GM19438 (cell line): Measurements from ENCODE around the gene PKD1.

ENCODE experiments used
- ATAC-seq: cut with Tn5 transposase; IDR thresholded peaks from one replicate; pipeline ENCODE4 v1.9.1; 2021; ENCODE audit warnings: low read depth; ENCODE audit not compliant: unreplicated experiment

Gene PKD1

DNA sequence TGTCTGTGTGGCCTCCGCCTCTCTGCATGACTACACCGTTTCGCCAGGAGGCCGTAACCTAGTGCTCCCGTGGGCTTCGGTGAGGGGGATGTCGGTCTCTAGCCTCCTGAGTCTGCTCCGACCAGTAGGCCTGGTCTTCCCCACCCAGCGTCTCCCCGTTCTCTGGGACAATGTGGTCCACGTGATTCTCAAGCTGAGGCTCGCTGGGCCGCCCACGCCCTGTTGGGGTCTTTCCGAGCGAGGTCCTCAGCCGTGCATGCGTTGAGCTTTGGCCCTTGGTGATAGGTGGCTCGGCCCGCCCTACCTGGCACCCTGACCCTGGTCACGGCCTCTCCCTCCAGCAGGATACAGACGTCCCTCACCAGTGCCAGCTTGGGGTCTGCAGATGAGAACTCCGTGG is 57.0 kb downstream of the PKD1 start:
- ATAC-seq: no peak

DNA sequence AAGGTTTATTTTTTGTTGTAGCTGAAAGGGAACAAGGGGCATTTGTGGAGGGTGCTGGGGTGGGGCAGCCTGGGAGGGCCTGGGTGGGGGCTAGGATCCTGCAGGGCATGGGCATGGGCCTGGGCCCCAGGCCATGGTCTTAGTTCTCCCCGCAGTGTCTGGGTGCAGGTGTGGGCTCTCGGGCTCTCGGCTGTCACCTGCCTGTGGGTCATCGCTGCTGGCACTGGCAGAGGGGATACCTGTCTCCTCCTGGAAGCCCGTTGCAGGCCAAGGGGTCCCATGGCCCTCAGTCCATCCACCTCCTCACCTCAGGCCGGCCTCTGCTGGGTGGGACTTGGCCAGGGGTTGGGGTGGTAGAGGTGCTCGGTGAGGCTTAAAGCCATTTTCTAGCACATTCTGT is 57.6 kb downstream of the PKD1 start:
- no peak for ATAC-seq

DNA sequence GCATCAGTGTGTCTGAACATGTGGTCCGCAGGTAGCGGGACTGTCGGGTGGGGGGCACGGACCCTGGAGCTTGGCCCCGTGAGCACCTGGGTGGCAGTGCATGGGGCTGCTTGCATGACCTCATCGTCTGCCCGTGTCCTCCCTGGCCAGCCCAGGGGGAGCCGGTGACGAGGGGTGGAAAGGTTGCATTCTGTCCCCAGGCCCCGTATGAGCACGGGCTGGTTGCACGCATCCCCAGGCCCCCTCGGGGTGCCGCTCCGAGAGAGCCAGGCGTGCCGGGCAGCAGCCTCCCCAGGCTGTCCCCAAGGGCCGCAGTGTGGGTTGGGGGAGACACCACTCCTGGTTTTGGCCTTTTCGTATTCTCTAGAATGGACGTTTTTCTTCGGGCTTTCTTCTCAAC is 58.0 kb downstream of the PKD1 start:
- no peak for ATAC-seq

DNA sequence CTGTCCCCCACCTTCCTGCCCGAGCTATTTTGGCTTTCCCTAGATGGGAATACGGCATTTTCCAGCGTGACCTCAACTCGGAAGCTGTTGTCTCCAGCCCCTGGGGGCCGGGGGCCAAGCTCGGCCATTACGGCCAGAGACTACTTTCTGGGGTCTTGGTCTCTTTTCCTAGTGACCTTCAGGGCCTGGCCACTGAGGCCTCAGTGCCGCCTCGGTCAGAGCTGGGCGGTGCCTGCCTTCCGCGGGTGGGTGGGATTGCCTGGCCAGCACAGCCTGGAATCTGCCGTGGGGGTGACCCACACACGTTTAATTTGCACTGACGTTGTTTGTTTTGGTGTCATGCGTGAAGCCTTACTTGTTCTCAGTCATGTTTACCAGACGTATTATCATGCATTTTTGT is 58.7 kb downstream of the PKD1 start:
- ATAC-seq: no peak

- ATAC-seq: no peak
These were observed 59.4 kb downstream of the PKD1 start for GRCh38 chr16:2076072-2076865.

- no peak for ATAC-seq
These were observed 60.1 kb downstream of the PKD1 start for GRCh38 chr16:2075631-2076030.

- ATAC-seq: no peak
These were observed 61.6 kb downstream of the PKD1 start for GRCh38 chr16:2074071-2074470.

DNA sequence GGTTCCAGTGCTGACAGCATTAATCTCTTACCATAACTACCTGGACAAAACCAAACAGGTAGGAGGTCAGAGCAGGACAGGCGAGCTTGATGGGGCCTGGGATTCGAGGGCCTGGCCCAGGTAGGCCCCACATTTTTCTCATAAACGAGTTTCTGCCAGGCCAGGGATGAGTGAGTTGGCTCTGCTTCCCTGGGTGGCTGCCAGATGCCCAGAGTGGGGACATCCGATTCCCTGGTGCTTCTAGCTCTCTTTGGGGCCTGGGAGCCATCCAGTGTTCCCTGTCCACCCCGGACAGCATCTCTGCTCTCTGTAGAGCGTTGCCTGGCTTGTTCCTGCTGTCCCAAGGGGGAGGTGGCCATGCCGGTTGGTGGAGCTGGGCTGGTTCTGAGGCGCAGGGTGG is 62.8 kb downstream of the PKD1 start:
- no peak for ATAC-seq

DNA sequence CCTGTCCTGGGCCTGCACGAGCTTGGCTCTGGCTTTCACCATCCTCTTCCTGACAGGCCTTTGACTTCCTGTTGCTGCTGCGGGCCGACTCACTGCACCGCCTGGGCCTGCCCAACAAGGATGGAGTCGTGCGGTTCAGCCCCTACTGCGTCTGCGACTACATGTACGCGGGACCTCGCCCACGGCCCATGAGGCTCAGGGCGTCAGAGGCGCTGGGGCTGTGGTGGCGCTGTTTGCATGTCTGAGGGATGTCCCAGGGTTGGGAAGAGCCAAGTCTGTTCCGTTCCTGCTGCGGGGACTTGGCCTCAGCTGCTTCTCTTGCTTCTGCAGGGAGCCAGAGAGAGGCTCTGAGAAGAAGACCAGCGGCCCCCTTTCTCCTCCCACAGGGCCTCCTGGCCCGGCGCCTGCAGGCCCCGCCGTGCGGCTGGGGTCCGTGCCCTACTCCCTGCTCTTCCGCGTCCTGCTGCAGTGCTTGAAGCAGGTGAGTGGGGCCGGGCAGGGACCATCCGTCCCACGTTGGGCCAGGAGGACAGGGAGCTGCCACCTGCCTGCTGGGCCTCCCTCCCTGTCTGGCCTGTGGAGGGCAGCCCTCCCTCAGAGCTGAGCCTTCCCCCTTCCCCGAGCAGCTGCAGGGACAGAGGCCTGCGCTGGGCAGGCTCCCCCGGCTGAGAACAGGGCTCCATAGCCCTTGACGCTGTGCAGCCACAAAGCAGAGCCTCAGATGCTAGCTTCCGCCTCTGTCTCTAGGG is 64.1 kb downstream of the PKD1 start:
- ATAC-seq: no peak

DNA sequence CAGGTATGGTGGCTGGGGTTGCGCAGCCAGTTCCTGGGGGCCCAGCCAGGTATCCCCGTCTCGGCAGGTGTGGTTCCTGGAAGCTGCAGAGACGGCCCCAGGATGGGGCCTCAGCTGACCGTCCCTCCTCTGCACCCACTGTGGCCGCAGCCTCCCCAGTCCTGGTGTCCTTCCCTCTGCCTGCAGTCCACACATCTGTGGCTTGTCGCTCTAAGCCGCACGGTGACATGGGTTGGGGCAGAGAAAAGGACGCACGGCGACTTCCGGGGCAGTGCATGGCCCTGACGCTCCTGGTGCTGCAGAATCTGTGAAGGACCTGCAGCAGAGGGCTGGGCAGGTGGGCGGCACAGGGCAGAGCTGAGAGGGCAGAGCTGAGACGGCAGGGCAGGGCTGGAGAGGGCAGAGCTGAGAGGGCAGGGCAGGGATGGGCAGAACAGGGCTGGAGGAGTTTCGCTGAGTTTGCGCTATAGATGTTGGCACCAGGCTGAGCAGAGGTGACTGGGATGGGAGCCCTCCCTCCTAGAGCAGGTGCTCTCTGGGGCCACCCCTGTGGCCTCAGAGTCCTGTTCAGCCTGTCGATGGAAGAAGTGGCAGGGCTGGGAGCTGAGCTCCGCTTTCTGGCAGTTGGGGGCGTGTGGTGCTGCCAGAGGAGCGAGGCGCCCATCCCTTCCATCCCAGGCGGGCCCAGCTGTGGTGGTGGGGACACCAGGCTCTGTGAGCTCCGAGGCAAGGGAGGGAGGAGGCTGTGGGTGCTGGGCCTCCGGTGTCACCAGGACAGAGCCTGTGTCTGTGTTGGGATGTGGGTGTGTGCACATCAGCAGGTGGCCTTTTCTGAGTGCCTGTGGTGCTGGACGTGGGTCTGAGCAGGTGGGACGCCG is 64.9 kb downstream of the PKD1 start:
- ATAC-seq: no peak

- no peak for ATAC-seq
These were observed 69.6 kb downstream of the PKD1 start for GRCh38 chr16:2066139-2066538.

DNA sequence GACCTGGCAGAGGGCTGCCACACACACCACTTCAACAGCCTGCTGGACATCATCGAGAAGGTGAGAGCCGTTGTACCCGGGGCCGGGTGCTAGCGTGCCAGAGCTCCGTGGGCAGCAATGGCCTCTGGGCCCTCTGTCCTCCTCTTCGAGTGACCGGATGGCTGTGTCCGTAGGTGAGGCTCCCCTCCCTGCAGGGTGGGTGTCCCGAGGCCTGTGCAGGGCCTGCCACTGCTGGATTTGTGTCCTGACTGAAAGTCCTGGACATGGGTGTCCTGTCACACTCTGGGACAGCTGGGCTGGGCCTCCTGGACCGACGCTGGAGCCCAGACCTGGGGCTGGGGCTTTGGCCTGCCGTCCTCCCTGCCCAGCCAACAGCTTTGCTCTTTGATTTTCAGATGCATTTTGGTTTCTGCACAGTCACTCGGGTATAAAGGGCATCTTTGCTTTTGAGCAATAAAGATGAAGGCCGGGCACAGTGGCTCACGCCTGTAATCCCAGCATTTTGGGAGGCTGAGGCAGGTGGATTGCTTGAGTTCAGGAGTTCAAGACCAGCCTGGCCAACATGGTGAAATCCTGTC is 71.2 kb downstream of the PKD1 start:
- no peak for ATAC-seq

DNA sequence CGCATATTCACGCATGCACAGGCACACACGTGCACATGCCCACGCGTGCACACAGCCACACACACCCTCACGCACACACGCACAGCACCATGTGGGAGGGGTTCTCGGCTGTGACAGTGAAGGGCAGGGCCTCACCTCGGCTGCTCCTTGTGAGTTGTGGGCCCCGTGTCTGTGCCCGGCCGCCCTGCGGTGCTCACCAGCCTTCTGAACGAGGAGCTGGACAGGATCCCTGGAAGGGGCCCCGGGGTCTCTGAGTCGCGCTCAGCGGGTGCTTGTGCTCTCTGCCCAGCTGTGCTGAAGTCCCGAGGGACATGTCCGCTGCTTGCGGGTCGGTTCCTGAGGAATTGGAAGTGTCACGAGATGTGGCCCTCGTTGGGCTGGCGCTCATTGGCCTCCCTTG is 71.8 kb downstream of the PKD1 start:
- no peak for ATAC-seq

DNA sequence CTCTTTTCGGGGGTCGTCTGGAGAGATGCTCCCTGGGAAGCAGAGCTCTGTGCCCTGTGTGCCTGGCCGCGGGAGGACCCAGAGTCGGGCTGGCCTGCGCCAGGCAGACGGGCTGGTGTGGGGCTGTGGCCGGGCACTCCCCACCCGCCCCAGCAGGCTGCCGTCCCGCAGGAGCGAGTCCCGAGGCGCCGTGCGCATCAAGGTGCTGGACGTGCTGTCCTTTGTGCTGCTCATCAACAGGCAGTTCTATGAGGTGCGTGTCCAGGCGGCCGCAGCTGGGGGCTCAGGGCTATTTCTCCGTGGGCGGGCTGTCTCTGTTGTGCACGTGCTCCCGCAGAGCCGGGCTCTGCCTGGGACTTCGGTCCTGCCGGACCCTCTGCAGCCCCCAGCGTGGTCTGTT is 72.9 kb downstream of the PKD1 start:
- ATAC-seq: no peak

DNA sequence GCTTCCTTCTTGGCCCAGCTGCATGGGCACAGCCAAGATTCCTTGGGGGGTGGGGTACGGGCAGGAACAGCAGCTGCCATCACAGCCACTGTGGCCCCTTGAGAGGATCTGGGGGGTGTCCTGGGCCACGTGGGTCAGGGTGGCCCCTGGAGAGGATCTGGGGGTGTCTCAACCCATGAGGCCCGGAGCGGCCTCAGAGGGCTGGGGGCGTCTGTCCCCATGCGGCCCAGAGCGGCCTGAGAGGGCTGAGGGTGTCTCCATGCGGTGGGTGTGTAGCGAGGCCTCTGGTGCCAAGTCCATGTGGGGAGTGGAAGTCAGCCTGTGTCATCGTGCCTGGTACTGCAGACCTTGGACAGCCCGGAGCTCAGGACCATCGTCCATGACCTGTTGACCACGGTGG is 74.2 kb downstream of the PKD1 start:
- ATAC-seq: no peak

DNA sequence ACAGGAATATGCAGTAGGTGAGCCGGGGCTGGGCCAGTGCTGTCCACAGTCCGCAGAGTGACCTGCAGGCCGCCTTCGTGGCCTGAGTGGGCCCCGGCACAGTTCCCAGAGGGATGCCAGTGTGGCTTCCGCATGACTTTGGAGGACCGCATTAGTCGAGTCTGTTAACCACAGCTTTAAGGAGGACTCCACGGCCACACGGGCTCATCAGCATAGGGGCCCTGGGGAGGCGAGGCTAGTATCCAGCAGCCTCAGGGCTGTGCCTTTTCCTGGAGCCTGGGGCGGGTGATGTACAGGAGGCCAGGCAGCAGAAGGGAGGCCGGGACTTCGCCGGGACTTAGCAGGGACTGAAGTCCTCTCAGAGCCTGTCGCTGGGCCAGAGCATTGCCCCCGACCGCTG is 74.7 kb downstream of the PKD1 start:
- ATAC-seq: no peak

DNA sequence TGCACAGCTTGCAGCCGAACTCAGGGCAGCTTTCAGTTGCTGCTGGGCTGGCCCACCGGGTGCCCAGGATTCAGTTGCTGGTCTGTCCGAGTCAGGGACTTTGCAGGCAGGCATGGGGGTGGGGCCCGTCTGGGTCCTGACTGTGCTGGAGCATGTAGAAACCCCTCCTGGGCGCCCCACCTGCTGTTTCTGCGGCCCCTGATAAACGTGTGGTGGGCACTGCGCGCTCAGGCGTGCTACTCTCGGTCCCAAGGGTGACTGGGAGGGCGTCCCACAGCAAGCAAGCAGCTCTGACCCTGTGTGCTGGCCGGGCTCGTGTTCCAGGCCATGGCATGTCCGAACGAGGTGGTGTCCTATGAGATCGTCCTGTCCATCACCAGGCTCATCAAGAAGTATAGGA is 75.4 kb downstream of the PKD1 start:
- no peak for ATAC-seq

GRCh38 chr16:2058872-2059271 is 76.8 kb downstream of the PKD1 start:
- no peak for ATAC-seq

GRCh38 chr16:2058420-2058819 is 77.3 kb downstream of the PKD1 start:
- no peak for ATAC-seq

- ATAC-seq: no peak
These were observed 78.3 kb downstream of the PKD1 start for GRCh38 chr16:2057438-2057837.
